Activated naive CD8-positive, alpha-beta T cell treated with anti-CD3 and anti-CD28 coated beads for 36 hours (primary cell): ENCODE results near the gene SLC35B3. TPM values are rescaled to one million over a fixed set of nuclear protein-coding genes. Genes with fewer than 3 reads are reported as not detected.
"Not testable (repeated sequence)": the region's sequence is repeated elsewhere in the genome, so short reads cannot be mapped to it uniquely, and the experiment has no call there.

Experiments used
- DNase-seq: peaks from one replicate; pipeline ENCODE4 v3.0.0; 2021
- H3K27ac Mint-ChIP-seq: one replicate; pipeline ENCODE4 v1.8.0; 2022; ENCODE audit warnings: mild to moderate bottlenecking, moderate library complexity, mixed read lengths
- H3K27me3 Mint-ChIP-seq: one replicate; pipeline ENCODE4 v1.8.0; 2022; ENCODE audit warnings: mild to moderate bottlenecking, mixed read lengths
- H3K36me3 Mint-ChIP-seq: one replicate; pipeline ENCODE4 v1.8.0; 2021; ENCODE audit warnings: mild to moderate bottlenecking, mixed read lengths
- H3K4me1 Mint-ChIP-seq: one replicate; pipeline ENCODE4 v1.8.0; 2021; ENCODE audit warnings: mixed read lengths
- H3K4me3 Mint-ChIP-seq: one replicate; pipeline ENCODE4 v1.8.0; 2022; ENCODE audit warnings: mild to moderate bottlenecking, moderate library complexity, mixed read lengths
- H3K9me3 Mint-ChIP-seq: one replicate; pipeline ENCODE4 v1.8.0; 2022; ENCODE audit warnings: mixed read lengths
- total RNA-seq, 2 experiments: library from RNA; stranded (reverse); gene quantifications; one replicate each; pipeline ENCODE4 v1.2.3, GENCODE V29; 2021

SLC35B3 gene
- total RNA-seq, 2 experiments from 2014 or later, result 9.9 to 10.1 TPM

- no peak for DNase-seq
- H3K4me1 Mint-ChIP-seq, result peaks cover 35% of the 10 kb centered on the region
- peaks cover 2% of the 10 kb centered on the region for H3K9me3 Mint-ChIP-seq
- peak overlapping the region; percentile 86 for H3K4me3 Mint-ChIP-seq
- H3K27ac Mint-ChIP-seq, result peak overlapping the region; percentile 96
- H3K36me3 Mint-ChIP-seq, result peaks cover 29% of the 10 kb centered on the region
- H3K27me3 Mint-ChIP-seq, result no peaks in the 10 kb centered on the region
These were observed 462 bp upstream of the SLC35B3 start for GRCh38 chr6:8435845-8436168.

- H3K27ac Mint-ChIP-seq, result peak overlapping the region; percentile 96
- DNase-seq, result no peak
- peaks cover 2% of the 10 kb centered on the region for H3K9me3 Mint-ChIP-seq
- peak overlapping the region; percentile 86 for H3K4me3 Mint-ChIP-seq
- H3K27me3 Mint-ChIP-seq, result no peaks in the 10 kb centered on the region
- H3K36me3 Mint-ChIP-seq, result peaks cover 31% of the 10 kb centered on the region
- peaks cover 35% of the 10 kb centered on the region for H3K4me1 Mint-ChIP-seq
These were observed 635 bp downstream of the SLC35B3 start for GRCh38 chr6:8434727-8435092.

- Mint-ChIP-seq H3K27ac (no peak overlapping the region), H3K36me3 (peaks cover 31% of the 10 kb centered on the region), H3K4me3 (peak overlapping the region; percentile 5), H3K9me3 (peaks cover 2% of the 10 kb centered on the region), H3K27me3 (no peaks in the 10 kb centered on the region), H3K4me1 (peaks cover 35% of the 10 kb centered on the region)
- no peak for DNase-seq
These were observed 2.7 kb downstream of the SLC35B3 start for GRCh38 chr6:8432614-8433013.

GRCh38 chr6:8429821-8430220, 5.5 kb downstream of the SLC35B3 start:
- H3K9me3 Mint-ChIP-seq, result no peaks in the 10 kb centered on the region
- H3K36me3 Mint-ChIP-seq, result peaks cover 35% of the 10 kb centered on the region

GRCh38 chr6:8426544-8426943, 8.8 kb downstream of the SLC35B3 start:
- H3K9me3 Mint-ChIP-seq, H3K4me3 Mint-ChIP-seq, H3K27me3 Mint-ChIP-seq, H3K4me1 Mint-ChIP-seq, DNase-seq, H3K27ac Mint-ChIP-seq: not testable (repeated sequence)
- peaks cover 24% of the 10 kb centered on the region for H3K36me3 Mint-ChIP-seq

More at GRCh38 chr6:8429821-8430220, 5.5 kb downstream of the SLC35B3 start:
- H3K27ac Mint-ChIP-seq, result no peak overlapping the region
- peaks cover 22% of the 10 kb centered on the region for H3K4me1 Mint-ChIP-seq
- H3K4me3 Mint-ChIP-seq, result no peak overlapping the region
- no peaks in the 10 kb centered on the region for H3K27me3 Mint-ChIP-seq
- no peak for DNase-seq

GRCh38 chr6:8420031-8420588, 15.2 kb downstream of the SLC35B3 start:
- no peaks in the 10 kb centered on the region for H3K4me1 Mint-ChIP-seq
- no peak overlapping the region for H3K4me3 Mint-ChIP-seq
- peaks cover 34% of the 10 kb centered on the region for H3K36me3 Mint-ChIP-seq
- DNase-seq, result no peak
- no peaks in the 10 kb centered on the region for H3K9me3 Mint-ChIP-seq
- H3K27me3 Mint-ChIP-seq, result no peaks in the 10 kb centered on the region
- H3K27ac Mint-ChIP-seq, result no peak overlapping the region

GRCh38 chr6:8415913-8416312, 19.4 kb downstream of the SLC35B3 start:
- H3K36me3 Mint-ChIP-seq, result peaks cover 41% of the 10 kb centered on the region
- H3K4me3 Mint-ChIP-seq, result no peak overlapping the region
- no peak overlapping the region for H3K27ac Mint-ChIP-seq
- no peaks in the 10 kb centered on the region for H3K4me1 Mint-ChIP-seq
- H3K9me3 Mint-ChIP-seq, result no peaks in the 10 kb centered on the region
- no peak for DNase-seq
- no peaks in the 10 kb centered on the region for H3K27me3 Mint-ChIP-seq

GRCh38 chr6:8415280-8415679, 20.1 kb downstream of the SLC35B3 start:
- no peak for DNase-seq
- Mint-ChIP-seq H3K9me3 (no peaks in the 10 kb centered on the region), H3K36me3 (peaks cover 43% of the 10 kb centered on the region), H3K27ac (no peak overlapping the region), H3K4me1 (no peaks in the 10 kb centered on the region), H3K4me3 (no peak overlapping the region), H3K27me3 (no peaks in the 10 kb centered on the region)

- H3K27me3 Mint-ChIP-seq, result no peaks in the 10 kb centered on the region
- H3K27ac Mint-ChIP-seq, result no peak overlapping the region
- H3K4me1 Mint-ChIP-seq, result no peaks in the 10 kb centered on the region
- no peaks in the 10 kb centered on the region for H3K9me3 Mint-ChIP-seq
- no peak overlapping the region for H3K4me3 Mint-ChIP-seq
- peaks cover 46% of the 10 kb centered on the region for H3K36me3 Mint-ChIP-seq
- no peak for DNase-seq
These were observed 20.5 kb downstream of the SLC35B3 start for GRCh38 chr6:8414844-8415243.

- H3K4me3 Mint-ChIP-seq, H3K9me3 Mint-ChIP-seq, H3K27me3 Mint-ChIP-seq, H3K27ac Mint-ChIP-seq, DNase-seq, H3K4me1 Mint-ChIP-seq: not testable (repeated sequence)
- peaks cover 48% of the 10 kb centered on the region for H3K36me3 Mint-ChIP-seq
These were observed 29.4 kb downstream of the SLC35B3 start for GRCh38 chr6:8405946-8406345.

GRCh38 chr6:8402546-8402945, 32.8 kb downstream of the SLC35B3 start:
- no peaks in the 10 kb centered on the region for H3K4me1 Mint-ChIP-seq
- H3K27ac Mint-ChIP-seq, result no peak overlapping the region
- H3K27me3 Mint-ChIP-seq, result no peaks in the 10 kb centered on the region
- no peak for DNase-seq
- H3K4me3 Mint-ChIP-seq, result no peak overlapping the region
- peaks cover 22% of the 10 kb centered on the region for H3K36me3 Mint-ChIP-seq
- peaks cover 9% of the 10 kb centered on the region for H3K9me3 Mint-ChIP-seq

- peaks cover 8% of the 10 kb centered on the region for H3K36me3 Mint-ChIP-seq
- H3K4me3 Mint-ChIP-seq, result no peak overlapping the region
- H3K9me3 Mint-ChIP-seq, result peaks cover 6% of the 10 kb centered on the region
- H3K27ac Mint-ChIP-seq, result no peak overlapping the region
- no peaks in the 10 kb centered on the region for H3K4me1 Mint-ChIP-seq
- H3K27me3 Mint-ChIP-seq, result no peaks in the 10 kb centered on the region
- DNase-seq, result no peak
These were observed 34.7 kb downstream of the SLC35B3 start for GRCh38 chr6:8400663-8401062.

- Mint-ChIP-seq H3K4me1 (peaks cover 23% of the 10 kb centered on the region), H3K27ac (peak overlapping the region; percentile 67), H3K27me3 (no peaks in the 10 kb centered on the region), H3K4me3 (no peak overlapping the region), H3K9me3 (no peaks in the 10 kb centered on the region), H3K36me3 (no peaks in the 10 kb centered on the region)
- no peak for DNase-seq
These were observed 42.8 kb downstream of the SLC35B3 start for GRCh38 chr6:8392569-8392968.

GRCh38 chr6:8391934-8392333, 43.4 kb downstream of the SLC35B3 start:
- Mint-ChIP-seq H3K4me3 (no peak overlapping the region), H3K4me1 (peaks cover 23% of the 10 kb centered on the region), H3K27ac (no peak overlapping the region), H3K9me3 (no peaks in the 10 kb centered on the region), H3K27me3 (no peaks in the 10 kb centered on the region), H3K36me3 (no peaks in the 10 kb centered on the region)
- no peak for DNase-seq

- no peak overlapping the region for H3K27ac Mint-ChIP-seq
These were observed 46.1 kb downstream of the SLC35B3 start for GRCh38 chr6:8389036-8389818.

GRCh38 chr6:8387942-8388437, 47.4 kb downstream of the SLC35B3 start:
- Mint-ChIP-seq H3K4me3 (no peak overlapping the region), H3K27me3 (no peaks in the 10 kb centered on the region), H3K27ac (no peak overlapping the region), H3K9me3 (peaks cover 1% of the 10 kb centered on the region), H3K4me1 (peaks cover 16% of the 10 kb centered on the region), H3K36me3 (no peaks in the 10 kb centered on the region)
- no peak for DNase-seq

More at GRCh38 chr6:8389036-8389818, 46.1 kb downstream of the SLC35B3 start:
- Mint-ChIP-seq H3K9me3 (peaks cover 1% of the 10 kb centered on the region), H3K36me3 (no peaks in the 10 kb centered on the region), H3K4me3 (no peak overlapping the region), H3K27me3 (no peaks in the 10 kb centered on the region), H3K4me1 (peaks cover 23% of the 10 kb centered on the region)
- no peak for DNase-seq
